Measurements from ENCODE around the gene DPEP3.
"Not testable (repeated sequence)": the region's sequence is repeated elsewhere in the genome, so short reads cannot be mapped to it uniquely, and the experiment has no call there.

The DPEP3 gene

DNA sequence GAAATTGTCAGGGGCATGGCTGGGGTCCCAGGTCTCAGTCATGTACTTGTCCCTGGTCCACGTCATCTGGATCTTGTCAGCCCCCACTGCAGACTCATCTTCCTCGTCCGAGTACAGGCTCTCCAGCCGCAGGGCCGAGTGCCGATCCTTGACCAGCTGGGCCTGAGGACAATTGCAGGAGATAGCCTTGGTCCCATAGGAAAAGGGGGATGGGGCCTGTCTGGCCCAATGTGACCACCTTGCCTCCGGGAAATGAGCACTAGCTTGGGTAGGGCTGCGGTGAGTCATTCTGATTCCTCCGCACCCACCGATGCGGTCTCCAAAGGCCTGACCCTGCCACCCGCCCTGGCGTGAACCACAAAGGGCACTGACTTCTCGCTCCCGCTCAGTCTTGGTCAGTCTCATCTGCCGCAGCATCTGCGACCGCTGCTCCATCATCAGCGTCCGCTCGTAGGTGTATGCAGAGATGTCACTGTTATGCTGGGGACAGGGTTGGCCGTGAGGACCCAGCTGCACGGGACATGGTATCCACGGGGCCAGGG lies 34.8 kb downstream of the DPEP3 start:
- DNase-seq (ENCODE audit: low read depth), result no peak

DNA sequence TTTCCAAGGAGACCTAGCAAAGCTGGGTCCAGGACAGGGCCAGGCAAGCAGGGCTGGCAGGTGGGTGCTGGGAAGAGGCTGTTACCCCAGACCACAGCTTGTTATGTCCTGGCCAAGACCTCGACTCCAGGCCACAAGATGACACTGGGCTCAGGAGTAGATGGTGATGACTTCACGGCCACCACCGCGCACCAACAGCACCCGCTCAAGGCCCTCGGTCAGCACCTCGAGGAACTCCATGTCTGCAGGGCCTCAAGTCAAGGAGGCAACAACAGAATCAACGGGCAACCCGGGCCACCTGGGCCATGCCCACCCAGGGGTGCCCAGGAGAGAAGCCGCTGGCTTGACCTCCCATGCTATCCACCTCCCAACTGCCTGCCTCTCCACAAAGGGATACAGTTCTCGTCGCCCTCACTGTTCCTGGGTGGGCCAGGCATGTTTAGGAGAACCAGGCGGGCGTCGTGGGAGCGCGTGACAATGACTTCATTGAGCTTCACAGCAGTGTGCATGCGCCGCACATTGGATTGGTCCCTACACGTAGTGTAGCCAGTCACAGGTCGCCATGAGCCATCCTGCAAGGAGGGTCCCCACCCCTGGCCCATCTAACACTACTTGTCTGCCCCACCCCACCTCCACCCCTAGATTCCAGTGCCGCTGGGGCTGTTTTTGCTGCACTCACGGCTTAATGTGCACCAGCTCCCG lies 35.5 kb downstream of the DPEP3 start:
- no peak for DNase-seq (ENCODE audit: low read depth)

- DNase-seq (ENCODE audit: low read depth), result peak; percentile 59
These were observed 36.4 kb downstream of the DPEP3 start, which contains the start of gene LCAT for GRCh38 chr16:67943619-67944504. Gene LCAT, minus strand, starts transcription at chr16:67944120. Its CDS starts 19 bp downstream, at chr16:67944101.

GRCh38 chr16:67943256-67943618 lies 37.1 kb downstream of the DPEP3 start:
- DNase-seq (ENCODE audit: low read depth), result no peak

DNA sequence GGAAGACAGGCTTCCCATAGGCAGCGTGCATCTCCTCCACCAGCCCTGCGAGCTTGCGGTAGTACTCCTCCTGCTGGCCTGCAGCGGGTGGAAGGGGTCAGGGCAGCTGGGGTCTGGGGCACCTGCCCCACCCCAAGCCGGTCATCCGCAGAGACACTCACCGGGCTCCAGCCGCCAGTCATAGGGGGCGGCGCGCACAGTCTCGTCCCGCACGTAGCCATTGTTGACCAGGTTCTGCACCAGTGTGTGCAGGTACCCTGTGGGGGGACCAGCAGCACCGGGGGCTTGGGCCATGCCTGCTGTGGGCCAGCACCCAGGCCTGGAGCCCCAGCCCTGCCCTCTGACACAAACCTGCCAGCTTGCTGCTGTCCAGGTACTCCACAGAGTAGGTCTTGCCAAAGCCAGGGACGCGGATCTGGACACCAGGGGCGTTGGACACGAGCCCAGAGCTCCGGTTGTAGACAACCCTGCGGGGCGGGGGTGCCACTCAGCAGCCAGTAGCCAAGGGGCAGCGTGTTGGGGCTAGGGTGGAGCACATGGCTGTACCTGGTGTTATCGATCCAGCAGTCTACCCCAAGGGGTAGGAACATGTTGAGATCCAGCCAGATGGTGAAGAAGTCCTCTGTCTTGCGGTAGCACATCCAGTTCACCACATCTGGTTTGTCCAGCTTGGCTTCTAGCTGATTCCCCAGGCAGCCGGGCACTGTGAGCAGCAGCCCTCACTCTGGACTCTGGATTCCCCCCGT lies 37.6 kb downstream of the DPEP3 start:
- DNase-seq (ENCODE audit: low read depth), result no peak

- DNase-seq (ENCODE audit: low read depth), result no peak
These were observed 38.1 kb downstream of the DPEP3 start for GRCh38 chr16:67942200-67942509.

DNA sequence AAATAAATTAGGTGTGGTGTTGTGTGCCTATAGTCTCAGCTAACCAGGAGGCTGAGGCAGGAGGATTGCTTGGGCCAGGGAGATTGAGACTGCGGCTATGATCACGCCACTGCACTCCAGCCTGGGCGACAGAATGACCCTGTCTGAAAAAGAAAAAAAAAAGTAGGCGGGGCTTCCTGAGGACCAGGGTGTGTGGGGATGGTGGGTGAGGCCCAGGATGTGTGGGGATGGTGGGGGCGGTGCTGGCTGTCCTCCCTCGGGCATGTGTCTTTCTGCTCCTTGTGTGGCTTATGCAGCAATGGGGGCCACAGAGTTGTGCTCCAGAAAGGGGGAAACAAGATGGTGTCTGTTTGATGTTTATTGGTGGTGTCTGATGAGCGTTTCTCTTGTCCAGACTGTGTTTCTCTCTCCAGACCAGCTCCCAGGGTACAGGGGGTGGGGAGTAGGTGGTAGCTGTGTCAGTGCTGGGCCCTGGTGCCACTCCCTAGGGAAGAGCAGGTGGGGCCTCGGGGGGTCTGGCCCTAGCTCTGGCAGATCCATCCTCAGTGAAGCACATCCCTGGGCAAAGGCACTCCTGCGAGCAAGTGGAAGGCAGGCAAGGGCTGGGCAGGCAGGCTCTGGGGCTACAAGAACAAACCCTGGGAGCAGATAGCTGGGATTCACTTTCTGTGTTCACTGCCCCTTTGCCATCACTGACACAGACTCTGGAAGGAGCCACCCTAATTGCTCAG lies 38.7 kb downstream of the DPEP3 start:
- DNase-seq (ENCODE audit: low read depth), result no peak

DNA sequence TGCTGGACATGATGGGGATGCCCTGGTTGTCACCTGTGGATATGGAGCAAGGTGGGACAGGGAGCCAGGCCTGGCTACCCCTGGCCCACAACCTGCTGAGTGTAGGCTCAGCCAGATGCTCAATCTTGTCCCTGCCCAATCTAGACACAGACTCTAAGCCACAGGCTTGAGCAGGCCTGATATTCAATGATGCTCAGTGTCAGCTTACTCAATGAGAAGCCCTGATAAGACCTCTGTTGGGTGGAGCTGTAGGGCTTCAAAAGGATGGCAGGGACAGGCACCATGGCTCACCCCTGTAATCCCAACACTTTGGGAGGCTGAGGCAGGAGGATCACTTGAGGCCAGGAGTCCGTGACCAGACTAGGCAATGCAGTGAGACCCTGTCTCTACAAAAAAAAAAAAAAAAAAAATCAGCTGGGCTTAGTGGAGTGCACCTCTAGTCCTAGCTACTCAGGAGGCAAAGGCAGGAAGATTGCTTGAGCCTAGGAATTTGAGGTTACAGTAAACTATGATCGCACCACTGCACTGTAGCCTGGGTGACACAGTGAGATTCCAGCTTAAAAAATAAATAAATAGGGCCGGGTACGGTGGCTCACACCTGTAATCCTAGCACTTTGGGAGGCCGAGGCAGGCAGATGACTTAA lies 39.7 kb downstream of the DPEP3 start:
- DNase-seq (ENCODE audit: low read depth), result no peak

DNA sequence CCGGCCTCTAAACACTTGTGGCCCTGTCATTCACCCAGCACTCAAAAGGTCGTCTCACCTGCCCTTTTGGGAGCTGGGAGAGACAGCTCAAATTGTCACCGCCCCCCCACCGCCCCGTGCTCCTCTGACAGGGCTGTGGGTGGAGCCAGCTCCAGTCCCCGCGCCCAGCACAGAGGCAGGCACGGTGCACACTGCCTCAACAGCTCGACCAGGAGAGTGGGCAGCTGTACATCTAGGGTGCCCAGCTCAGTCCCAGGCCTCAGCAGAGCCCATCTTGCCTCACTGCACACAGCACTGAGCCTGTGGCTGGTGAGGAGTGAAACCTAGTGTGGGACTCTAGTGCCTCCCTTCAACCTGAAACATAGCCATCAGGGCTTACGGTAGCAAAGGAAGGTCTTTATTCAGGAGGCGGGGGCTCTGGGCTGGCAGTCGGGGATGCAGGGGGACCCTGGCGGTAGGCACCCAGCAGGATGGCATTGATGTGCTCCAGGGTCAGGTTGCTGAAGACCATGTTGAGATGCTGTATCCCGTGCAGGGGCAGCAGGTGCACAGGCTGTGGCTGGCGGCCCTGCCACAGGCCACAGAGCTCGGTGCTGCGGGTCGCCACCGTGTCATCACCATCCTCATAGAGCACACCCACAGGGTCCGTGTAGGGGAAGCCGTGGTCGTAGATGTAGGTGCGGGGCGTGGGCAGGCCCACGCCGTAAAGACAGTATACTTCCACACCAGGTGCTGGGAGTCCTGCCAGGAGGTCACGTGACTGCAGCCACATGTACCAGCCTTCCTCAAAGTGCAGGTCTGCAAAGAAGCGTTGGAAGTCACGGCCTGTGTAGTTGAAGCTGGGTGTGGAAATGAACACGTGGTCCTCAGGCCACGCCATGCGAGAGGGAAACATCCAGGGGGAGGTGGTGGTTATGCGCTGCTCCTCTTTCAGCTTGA lies 40.5 kb downstream of the DPEP3 start:
- no peak for DNase-seq (ENCODE audit: low read depth)

GRCh38 chr16:67937713-67938112 lies 42.6 kb downstream of the DPEP3 start:
- DNase-seq (ENCODE audit: low read depth), result not testable (repeated sequence)

DNA sequence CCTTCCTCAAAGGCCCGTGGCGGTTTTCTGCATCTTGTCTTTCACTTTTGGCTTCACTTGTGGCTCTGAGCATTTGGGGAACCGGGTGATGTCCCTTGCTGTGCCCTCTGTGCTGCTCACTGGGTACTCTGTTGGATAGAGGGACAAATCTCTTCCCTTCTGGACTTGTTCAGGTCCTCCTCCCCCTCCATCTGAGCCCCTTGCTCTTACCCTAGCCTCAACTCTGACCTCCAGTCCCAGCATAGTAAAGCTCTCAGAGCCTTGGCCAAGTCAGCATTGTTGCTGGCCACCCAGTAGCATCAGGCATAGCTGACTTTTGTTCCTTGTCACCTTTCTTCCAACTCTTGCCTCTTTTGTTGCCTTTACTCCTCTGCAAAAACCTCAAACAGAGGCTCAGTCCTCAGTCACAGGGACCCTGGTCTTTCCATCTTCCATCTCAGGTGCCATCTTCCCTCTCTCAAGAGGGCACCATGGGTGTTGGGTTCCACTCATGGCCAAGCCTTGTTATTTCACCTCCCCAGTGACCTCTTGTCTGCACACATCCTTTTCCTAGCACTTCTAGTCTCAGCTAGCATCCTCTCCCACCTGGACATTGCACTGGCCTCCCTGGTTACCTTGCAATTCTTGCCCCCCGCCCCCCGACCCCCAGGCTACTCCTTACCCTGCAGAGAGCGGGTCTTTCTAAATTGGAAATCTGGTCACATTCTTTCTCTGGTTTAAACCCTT lies 43.3 kb downstream of the DPEP3 start:
- no peak for DNase-seq (ENCODE audit: low read depth)

DNA sequence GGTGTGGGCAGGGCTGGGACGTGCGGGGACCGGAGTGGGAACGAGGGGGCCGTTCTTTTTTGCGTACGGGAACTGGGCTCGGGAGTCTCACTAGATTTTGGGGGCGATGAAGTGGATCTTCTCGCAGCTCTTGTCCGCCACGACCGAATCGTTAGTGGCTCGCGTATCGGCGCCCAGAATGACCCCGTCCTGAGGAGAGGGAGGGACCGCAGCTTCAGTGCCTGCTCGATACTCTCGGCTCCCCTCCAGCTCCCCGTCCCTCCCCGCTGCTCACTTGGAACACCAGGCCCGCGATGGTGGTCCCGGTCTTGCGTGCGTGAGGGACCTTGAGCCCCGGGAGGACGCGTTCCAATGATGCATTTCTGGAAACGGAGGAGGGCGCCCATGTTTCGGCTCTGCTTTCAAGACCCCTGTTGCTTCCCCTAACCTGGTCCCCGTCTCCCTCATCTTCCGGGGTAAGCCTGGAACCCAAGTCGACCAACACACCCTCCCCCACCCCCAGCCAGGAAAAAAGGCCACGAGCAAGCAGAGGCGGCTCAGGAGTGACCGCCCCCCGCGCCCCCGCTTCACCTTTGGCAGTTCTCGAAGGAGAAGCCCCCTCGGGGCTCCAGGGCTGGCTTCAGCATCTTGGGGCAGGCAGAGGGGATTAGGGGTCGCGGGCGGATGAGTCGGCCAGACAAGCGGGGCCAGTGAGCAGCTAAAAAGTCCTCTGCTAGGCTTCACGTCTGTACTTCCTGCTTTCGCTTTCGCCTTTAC lies 44.0 kb downstream of the DPEP3 start, which contains the start of gene PSMB10:
Gene PSMB10 (minus strand): TSS at position 727 of the 756 bp plus-strand sequence. CDS start 101 bp downstream, at position 626.
- peak; percentile 62 for DNase-seq (ENCODE audit: low read depth)

DNA sequence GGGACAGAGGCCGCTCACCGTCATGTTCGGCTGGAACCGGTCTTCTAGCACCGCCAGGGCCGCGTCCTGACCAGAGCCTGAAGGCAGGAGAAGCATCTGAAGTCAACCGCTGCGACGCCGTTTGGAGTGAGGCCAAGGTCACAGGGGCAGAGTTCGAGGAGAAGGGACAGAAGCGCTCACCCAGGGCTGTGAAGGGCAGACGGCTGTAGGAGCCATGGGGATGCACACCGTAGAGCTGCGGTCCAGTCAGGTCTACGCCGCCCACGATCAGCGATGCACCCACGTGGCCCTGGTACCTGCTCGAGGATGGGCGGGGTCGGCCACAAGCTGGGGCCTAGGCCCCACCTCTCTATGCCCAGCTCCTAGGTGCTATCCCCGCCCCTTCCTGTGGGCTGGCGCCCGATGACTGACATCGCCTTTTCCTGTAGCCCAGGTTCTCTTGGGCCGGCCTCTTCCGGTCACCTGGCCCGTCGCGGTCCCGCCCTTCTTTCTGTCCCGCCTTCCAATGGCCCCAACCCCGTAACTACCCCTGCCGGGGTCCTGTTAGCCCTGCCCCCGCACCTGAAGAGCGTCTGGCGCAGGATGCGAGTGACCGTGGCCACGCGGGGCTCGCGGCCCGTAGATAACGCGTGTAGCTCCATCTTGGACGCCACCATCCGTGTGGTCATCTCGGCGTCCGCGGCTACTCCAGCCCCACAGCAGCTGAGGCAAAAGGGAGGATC lies 44.7 kb downstream of the DPEP3 start:
- peak; percentile 92 for DNase-seq (ENCODE audit: low read depth)

- DNase-seq (ENCODE audit: low read depth), result no peak
These were observed 45.2 kb downstream of the DPEP3 start for GRCh38 chr16:67935101-67935401.

DNA sequence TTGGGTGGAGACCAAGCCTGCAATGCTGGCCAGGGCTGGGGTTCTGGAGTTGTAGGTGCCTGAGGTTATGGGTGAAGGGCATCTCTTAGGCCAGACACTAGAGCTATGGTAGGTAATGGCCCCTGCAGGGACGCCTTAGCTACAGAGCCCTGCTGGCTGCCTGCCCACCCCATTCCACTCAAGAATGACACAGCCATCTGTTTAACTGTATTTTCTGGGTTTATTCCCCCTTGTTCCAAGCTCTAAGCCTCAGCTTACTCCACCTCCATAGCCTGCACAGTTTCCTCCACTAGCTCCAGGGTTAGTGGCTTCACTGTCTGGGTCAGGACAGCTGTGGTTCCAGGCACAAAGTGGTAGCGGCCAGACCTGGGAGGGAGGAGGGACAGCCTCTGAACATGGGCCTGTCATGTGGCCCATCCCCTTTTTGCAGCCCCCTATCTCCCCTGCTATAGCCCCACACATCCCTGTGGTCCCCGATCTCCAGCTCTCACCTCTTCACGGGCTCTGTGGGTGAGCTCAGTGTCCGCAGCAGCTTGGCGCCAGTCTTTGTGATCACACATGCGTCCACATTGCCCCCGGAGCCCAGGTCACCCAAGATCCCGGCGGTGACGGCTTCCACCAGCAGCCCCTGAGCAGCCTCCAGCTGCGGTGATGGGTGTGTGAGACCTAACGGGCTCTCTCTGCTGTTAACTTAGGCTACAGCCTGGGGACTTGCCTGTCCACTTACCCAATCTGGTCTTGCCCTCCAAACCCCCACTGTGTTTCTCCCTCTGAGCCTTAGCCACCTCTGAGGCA lies 45.8 kb downstream of the DPEP3 start:
- no peak for DNase-seq (ENCODE audit: low read depth)

- DNase-seq (ENCODE audit: low read depth), result no peak
These were observed 46.5 kb downstream of the DPEP3 start for GRCh38 chr16:67933805-67934204.

DNA sequence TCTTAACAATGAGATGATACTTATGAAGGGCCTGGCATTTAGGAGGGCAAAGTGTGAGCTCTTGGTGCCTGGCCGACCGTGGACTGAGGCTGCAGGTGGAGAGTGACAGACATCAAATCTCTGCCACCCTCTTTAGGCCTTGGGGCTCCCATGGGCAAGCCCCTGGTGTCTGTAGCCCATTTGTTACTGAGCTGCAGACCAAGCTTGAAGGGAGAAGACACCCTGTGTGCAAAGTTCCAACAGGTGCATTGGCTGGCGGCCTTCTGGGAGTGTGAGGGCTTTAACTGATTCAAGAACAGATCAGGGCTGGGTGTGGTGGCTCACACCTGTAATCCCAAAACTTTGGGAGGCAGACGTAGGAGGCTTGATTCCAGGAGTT lies 47.8 kb downstream of the DPEP3 start:
- DNase-seq (ENCODE audit: low read depth), result no peak

All from amniotic epithelial cell (primary cell).